Spleen (tissue), 11 donors: ENCODE results near the gene HPCAL4. TPM values are rescaled to one million over a fixed set of nuclear protein-coding genes. Genes with fewer than 3 reads are reported as not detected.

Experiments used
- DNase-seq: peaks from one replicate; pipeline ENCODE4 v3.0.0-alpha.2; 2020
- H3K27ac ChIP-seq, 8 donors: fragments of 200-600 bp; sonication (generic) in 7 of 8; 1 replicate in 4 of 8; 2 replicates in 4 of 8; pipeline versions ENCODE4 v1.5.0 to v1.8.0; 2016 to 2021; ENCODE audit warnings: inconsistent platforms in 4 of 8, mild to moderate bottlenecking in 4 of 8, moderate library complexity in 1 of 8
- H3K27me3 ChIP-seq, 7 donors: fragments of 200-600 bp; sonication (generic) in 6 of 7; replicated peaks in 1 of 7; 1 replicate in 4 of 7; 2 replicates in 3 of 7; pipeline versions ENCODE4 v1.5.0 to v1.8.0; 2016 to 2021; ENCODE audit warnings: inconsistent platforms in 3 of 7, mild to moderate bottlenecking in 1 of 7
- H3K36me3 ChIP-seq, 6 donors: fragments of 200-600 bp; sonication (generic) in 5 of 6; 1 replicate in 4 of 6; 2 replicates in 2 of 6; pipeline versions ENCODE4 v1.5.0 to v1.8.0; 2016 to 2021; ENCODE audit warnings: inconsistent platforms in 2 of 6
- H3K4me1 ChIP-seq, 6 donors: fragments of 200-600 bp; sonication (generic) in 5 of 6; 1 replicate in 3 of 6; 2 replicates in 3 of 6; pipeline versions ENCODE4 v1.5.0 to v1.8.0; 2016 to 2021; ENCODE audit warnings: inconsistent platforms in 3 of 6
- H3K4me3 ChIP-seq, 8 donors: fragments of 200-600 bp; sonication (generic) in 7 of 8; 1 replicate in 4 of 8; 2 replicates in 4 of 8; pipeline versions ENCODE4 v1.5.0 to v1.8.0; 2016 to 2021; ENCODE audit warnings: inconsistent platforms in 4 of 8, mild to moderate bottlenecking in 4 of 8, moderate library complexity in 2 of 8
- H3K9me3 ChIP-seq, 8 donors: fragments of 200-600 bp; sonication (generic) in 7 of 8; 1 replicate in 4 of 8; 2 replicates in 4 of 8; pipeline versions ENCODE4 v1.5.0 to v1.8.0; 2016 to 2021; ENCODE audit warnings: inconsistent platforms in 4 of 8
- POLR2A ChIP-seq, 3 donors: fragments of 450-650 bp; IDR thresholded peaks; one replicate each; pipeline ENCODE4 v1.5.1; 2017; ENCODE audit warnings: antibody characterized with exemption in 3 of 3, mild to moderate bottlenecking in 1 of 3
- POLR2AphosphoS5 ChIP-seq, 3 donors: sonication (generic); formaldehyde crosslinking; IDR thresholded peaks; one replicate each; pipeline ENCODE4 v1.5.1; 2017; ENCODE audit warnings: antibody characterized with exemption in 3 of 3
- WGBS, 5 donors: extraction: QIAGEN DNeasy Blood & Tissue Kit in 3 of 5; methylation state at CpG; one replicate each; pipeline versions ENCODE4 v1.1.5 to v1.1.7; 2013 to 2018; 5-methylcytosine and 5-hydroxymethylcytosine counted together
- intact Hi-C: fragments of 100-400 bp; cut with DNase I; formaldehyde crosslinking; loops from one replicate; pipeline ENCODE4 v1.15.0; 2023; ENCODE audit warnings: low total_unique reads
- polyA plus RNA-seq, 3 donors: library from polyadenylated mRNA; stranded (reverse); fragments of 200-250 nt; gene quantifications; one replicate each; pipeline ENCODE4 v1.2.1, GENCODE V29; 2013
- total RNA-seq, 7 donors: library from RNA; depleted of rRNA in 3 of 7; stranded (reverse); fragments of >200 nt in 3 of 7; fragmentation: NEBNext Ultra II Directional in 4 of 7; extraction: Animal tissue kit (Norgen Biotek cat#: 25700) in 4 of 7; gene quantifications; one replicate each; pipeline versions ENCODE4 v1.1.0 to v1.2.1, GENCODE V29; 2016 to 2021
- TF ChIP-seq, protein P1 (sequence below), 11 experiments: fragments of 200-600 bp in 7 of 11; fragments of 450-650 bp in 4 of 11; sonication (generic) in 4 of 11; IDR thresholded peaks in 8 of 11; conservative IDR thresholded peaks in 3 of 11; 1 replicate in 7 of 11; 2 replicates in 4 of 11; pipeline versions ENCODE4 v1.4.0 to v1.8.0; 2016 to 2021; ENCODE audit warnings: antibody characterized with exemption in 11 of 11, inconsistent platforms in 4 of 11, mild to moderate bottlenecking in 1 of 11
- donor health status: healthy with polysubstance abuse.
- donor health status: DM: no; HTN: no; CAD: no; lungs with moderate emphysema.
- donor health status: DM: no; HTN: no; CAD: no.
- donor health status: Bipolar disorder and iron deficiency.
- donor health status: healthy.
- donor health status: DM: no; HTN: no; CAD: no.
- donor health status: DM: yes; HTN: yes; CAD: no.

Gene HPCAL4
- total and polyA plus RNA-seq, 10 donors, result 0.10 to 0.70 (median 0.39) TPM

DNA sequence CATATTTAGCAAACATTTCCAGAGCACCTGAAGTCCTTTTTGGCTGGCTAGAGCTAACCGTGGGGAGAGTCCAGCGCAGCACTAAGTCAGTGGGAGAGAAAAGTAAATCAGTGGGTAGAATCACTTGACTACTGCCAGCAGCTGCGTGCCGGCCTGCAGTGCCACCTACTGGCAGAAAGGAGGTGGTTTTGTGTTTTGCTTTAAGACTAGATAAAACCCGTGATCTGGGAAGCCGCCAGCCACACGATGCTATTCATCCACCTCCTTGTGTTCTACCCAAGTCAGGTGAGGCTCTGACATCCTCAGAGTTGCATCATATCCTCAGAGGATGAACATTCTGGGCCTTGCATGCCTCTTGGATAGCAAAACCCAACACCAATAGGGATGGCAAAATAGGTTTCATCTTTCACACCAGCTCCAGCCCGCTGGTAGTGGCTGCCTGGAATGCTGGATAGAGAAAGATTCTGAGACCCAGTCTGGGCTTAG, 37.6 kb downstream of the HPCAL4 start:
- WGBS, 5 donors, result 8 to 11% (median 9%) methylated on average over 8 of the region's 8 CpGs
- Histone ChIP-seq H3K27ac (no peak overlapping the region), H3K4me3 (peak overlapping the region in 1 of 8 donors; percentile 3), H3K9me3 (no peaks in the 10 kb centered on the region), H3K36me3 (no peaks in the 10 kb centered on the region), H3K27me3 (peaks cover 0 to 13% (median 0%) of the 10 kb centered on the region in 7 donors), H3K4me1 (peaks cover 0 to 11% (median 3%) of the 10 kb centered on the region in 6 donors)
- DNase-seq, result peak; percentile 89
- TF ChIP-seq POLR2A (IDR thresholded peaks at IDR 0.05) (no peak), POLR2AphosphoS5 (IDR thresholded peaks at IDR 0.05) (no peak)
- TF ChIP-seq, protein P1, sequence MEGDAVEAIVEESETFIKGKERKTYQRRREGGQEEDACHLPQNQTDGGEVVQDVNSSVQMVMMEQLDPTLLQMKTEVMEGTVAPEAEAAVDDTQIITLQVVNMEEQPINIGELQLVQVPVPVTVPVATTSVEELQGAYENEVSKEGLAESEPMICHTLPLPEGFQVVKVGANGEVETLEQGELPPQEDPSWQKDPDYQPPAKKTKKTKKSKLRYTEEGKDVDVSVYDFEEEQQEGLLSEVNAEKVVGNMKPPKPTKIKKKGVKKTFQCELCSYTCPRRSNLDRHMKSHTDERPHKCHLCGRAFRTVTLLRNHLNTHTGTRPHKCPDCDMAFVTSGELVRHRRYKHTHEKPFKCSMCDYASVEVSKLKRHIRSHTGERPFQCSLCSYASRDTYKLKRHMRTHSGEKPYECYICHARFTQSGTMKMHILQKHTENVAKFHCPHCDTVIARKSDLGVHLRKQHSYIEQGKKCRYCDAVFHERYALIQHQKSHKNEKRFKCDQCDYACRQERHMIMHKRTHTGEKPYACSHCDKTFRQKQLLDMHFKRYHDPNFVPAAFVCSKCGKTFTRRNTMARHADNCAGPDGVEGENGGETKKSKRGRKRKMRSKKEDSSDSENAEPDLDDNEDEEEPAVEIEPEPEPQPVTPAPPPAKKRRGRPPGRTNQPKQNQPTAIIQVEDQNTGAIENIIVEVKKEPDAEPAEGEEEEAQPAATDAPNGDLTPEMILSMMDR (IDR thresholded peaks at IDR 0.05 in 8 of 11, conservative IDR thresholded peaks at IDR 0.05 in 3 of 11), result peak; percentile 31 to 87 (median 76)
- intact Hi-C loops, result loop anchor here (2.0 kb wide), 1 partner anchor 47 kb away; no protein-coding TSS in a partner anchor

DNA sequence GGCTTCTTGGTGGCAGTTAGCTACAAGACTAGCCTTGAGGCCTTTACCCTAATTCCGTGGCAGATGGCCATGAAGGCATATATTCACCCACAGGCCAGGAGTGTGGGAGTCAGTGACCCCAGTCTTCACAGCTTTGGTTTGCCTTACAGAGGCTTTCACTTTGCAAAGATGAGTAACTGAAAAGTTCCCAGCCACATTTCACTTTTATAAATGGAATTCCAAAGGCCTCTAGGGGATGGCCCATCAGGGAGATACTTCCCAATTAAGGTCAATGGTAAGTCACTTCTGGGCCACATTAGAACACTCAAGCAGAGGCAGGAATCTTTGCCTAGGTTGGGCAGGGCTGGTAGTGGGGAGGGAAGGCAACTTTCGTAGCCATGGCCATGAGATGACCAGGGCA, 38.7 kb downstream of the HPCAL4 start:
- TF ChIP-seq POLR2AphosphoS5 (IDR thresholded peaks at IDR 0.05), result no peak
- Histone ChIP-seq H3K27me3 (peaks cover 0 to 13% (median 0%) of the 10 kb centered on the region in 7 donors), H3K9me3 (no peaks in the 10 kb centered on the region), H3K27ac (no peak overlapping the region), H3K4me1 (peaks cover 0 to 11% (median 3%) of the 10 kb centered on the region in 6 donors), H3K36me3 (no peaks in the 10 kb centered on the region), H3K4me3 (no peak overlapping the region)
- WGBS, 5 donors, result 83 to 100% (median 85%) methylated on average over 1 to 2 of the region's 2 CpGs
- intact Hi-C loops, result loop anchor here (2.0 kb wide), 1 partner anchor 46 kb away; no protein-coding TSS in a partner anchor
- DNase-seq, result no peak

DNA sequence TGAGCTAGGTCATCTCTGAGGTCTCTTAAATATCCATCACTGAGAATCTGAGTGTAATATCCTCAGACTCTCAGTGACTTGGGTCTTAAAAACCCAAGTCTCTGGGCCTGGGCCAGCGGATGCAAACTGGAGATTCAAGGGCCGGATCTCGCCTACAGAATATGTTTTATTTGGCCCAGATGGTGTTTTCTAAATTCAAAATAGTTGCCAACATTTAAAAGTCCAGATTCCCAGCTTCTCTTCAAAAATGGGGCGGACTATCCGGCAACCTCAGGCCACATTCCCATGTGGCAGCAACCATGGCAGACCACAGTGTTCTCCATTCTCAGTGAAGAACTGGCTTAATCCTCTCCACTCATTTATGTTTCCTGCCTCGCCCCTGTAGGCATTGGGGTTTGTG, 39.1 kb downstream of the HPCAL4 start:
- Histone ChIP-seq H3K27ac (no peak overlapping the region), H3K4me1 (peaks cover 0 to 11% (median 3%) of the 10 kb centered on the region in 6 donors), H3K36me3 (no peaks in the 10 kb centered on the region), H3K27me3 (peaks cover 0 to 13% (median 0%) of the 10 kb centered on the region in 7 donors), H3K4me3 (no peak overlapping the region), H3K9me3 (no peaks in the 10 kb centered on the region)
- TF ChIP-seq, protein P1 (IDR thresholded peaks at IDR 0.05 in 8 of 11, conservative IDR thresholded peaks at IDR 0.05 in 3 of 11), result no peak
- TF ChIP-seq POLR2A (IDR thresholded peaks at IDR 0.05) (no peak), POLR2AphosphoS5 (IDR thresholded peaks at IDR 0.05) (no peak)
- 82 to 95% (median 90%) methylated on average over 6 of the region's 6 CpGs for WGBS, 5 donors
- DNase-seq, result no peak
- intact Hi-C loops, result loop anchor here (2.0 kb wide), 1 partner anchor 45 kb away; no protein-coding TSS in a partner anchor

DNA sequence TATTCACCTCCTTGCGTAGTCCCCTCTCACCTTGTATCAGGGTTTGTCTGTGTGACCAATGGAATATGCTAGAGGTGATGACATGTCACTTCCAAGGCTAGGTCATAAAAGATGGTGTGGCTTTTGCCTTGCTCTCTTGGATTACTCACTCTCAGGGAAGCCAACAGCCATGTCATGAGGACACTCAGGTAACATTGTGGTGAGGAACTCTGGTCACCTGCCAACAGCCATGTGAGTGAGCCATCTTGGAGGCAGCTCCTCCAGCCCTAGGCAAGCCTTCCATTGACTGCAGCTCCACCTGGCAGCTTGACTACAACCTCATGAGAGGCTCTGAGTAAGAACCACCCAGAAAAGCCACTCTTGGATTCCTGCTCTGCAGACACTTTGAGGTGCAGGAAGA, 40.8 kb downstream of the HPCAL4 start:
- H3K36me3 ChIP-seq, result no peaks in the 10 kb centered on the region
- peaks cover 0 to 13% (median 0%) of the 10 kb centered on the region in 7 donors for H3K27me3 ChIP-seq
- intact Hi-C loops, result no loop called here
- TF ChIP-seq, protein P1 (IDR thresholded peaks at IDR 0.05 in 8 of 11, conservative IDR thresholded peaks at IDR 0.05 in 3 of 11), result no peak
- no peak for TF ChIP-seq POLR2AphosphoS5 (IDR thresholded peaks at IDR 0.05)
- TF ChIP-seq POLR2A (IDR thresholded peaks at IDR 0.05), result no peak
- H3K4me1 ChIP-seq, result peaks cover 0 to 16% (median 3%) of the 10 kb centered on the region in 6 donors
- no peak for DNase-seq
- WGBS, 5 donors, result 89 to 100% (median 92%) methylated on average over 1 of the region's 1 CpG
- H3K27ac ChIP-seq, result no peak overlapping the region
- no peak overlapping the region for H3K4me3 ChIP-seq
- no peaks in the 10 kb centered on the region for H3K9me3 ChIP-seq
